Lung (tissue), 12 donors: ENCODE data around the gene C11orf52. TPM values are rescaled to one million over a fixed set of nuclear protein-coding genes. Genes with fewer than 3 reads are reported as not detected.
A peak's percentile ranks its signal among the peaks of the same experiment; 100 is the strongest.

Experiments
- ATAC-seq: fragments of 200-7000 bp; cut with Tn5 transposase; one replicate; pipeline ENCODE4 v1.9.1; 2020; ENCODE audit warnings: moderate number of reproducible peaks; ENCODE audit not compliant: insufficient read depth, low FRiP score
- DNase-seq, 3 donors: peaks; one replicate each; pipeline ENCODE4 v3.0.0-alpha.2; 2013 to 2017
- H3K27ac ChIP-seq, 2 donors: one replicate each; pipeline ENCODE4 v1.5.1; 2013; ENCODE audit warnings: mild to moderate bottlenecking in 2 of 2, moderate library complexity in 2 of 2, control low read depth in 1 of 2, inconsistent platforms in 1 of 2, low read depth in 1 of 2, low read length in 1 of 2
- H3K27me3 ChIP-seq, 3 donors: one replicate each; pipeline ENCODE4 v1.5.1; 2013; ENCODE audit warnings: low read length in 2 of 3; ENCODE audit not compliant: control insufficient read depth in 3 of 3, insufficient read depth in 3 of 3
- H3K36me3 ChIP-seq, 4 donors: one replicate each; pipeline ENCODE4 v1.5.1; 2013; ENCODE audit warnings: low read length in 4 of 4, mild to moderate bottlenecking in 1 of 4, moderate library complexity in 1 of 4; ENCODE audit not compliant: control insufficient read depth in 4 of 4, insufficient read depth in 4 of 4
- H3K4me1 ChIP-seq, 5 donors: one replicate each; pipeline ENCODE4 v1.5.1; 2013; ENCODE audit warnings: low read length in 5 of 5, mild to moderate bottlenecking in 2 of 5, moderate library complexity in 1 of 5; ENCODE audit not compliant: control insufficient read depth in 5 of 5, insufficient read depth in 5 of 5
- H3K4me3 ChIP-seq: one replicate; pipeline ENCODE4 v1.5.1; 2013; ENCODE audit warnings: mild to moderate bottlenecking, control low read depth, moderate library complexity
- H3K9ac ChIP-seq, 2 donors: one replicate each; pipeline ENCODE4 v1.5.1; 2013; ENCODE audit warnings: low read length in 2 of 2, control low read depth in 1 of 2; ENCODE audit not compliant: insufficient read depth in 1 of 2
- H3K9me3 ChIP-seq, 4 donors: one replicate each; pipeline ENCODE4 v1.5.1; 2013; ENCODE audit warnings: low read length in 3 of 4, mild to moderate bottlenecking in 1 of 4, moderate library complexity in 1 of 4; ENCODE audit not compliant: control insufficient read depth in 4 of 4, insufficient read depth in 3 of 4
- CTCF ChIP-seq: IDR thresholded peaks from 2 replicates; pipeline ENCODE4 v1.5.1; 2012; ENCODE audit warnings: mild to moderate bottlenecking; ENCODE audit errors: control extremely low read depth, extremely low read depth
- WGBS, 2 donors: extraction: QIAGEN DNeasy Blood & Tissue Kit; methylation state at CpG; one replicate each; pipeline ENCODE4 v1.1.7; 2013; 5-methylcytosine and 5-hydroxymethylcytosine counted together
- polyA plus RNA-seq, 2 donors: library from polyadenylated mRNA; stranded (reverse); fragments of 200-250 nt; gene quantifications; one replicate each; pipeline ENCODE4 v1.2.1, GENCODE V29; 2013
- total RNA-seq, 2 donors: library from RNA; depleted of rRNA in 1 of 2; stranded (reverse); fragments of >200 nt in 1 of 2; gene quantifications; one replicate each; pipeline ENCODE4 v1.2.1, GENCODE V29; 2014 to 2021
- donor health status: control.
- donor health status: control.
- donor health status: Bipolar disorder and iron deficiency.
- donor health status: healthy.
- donor health status: DM: yes; HTN: yes; CAD: no.

The C11orf52 gene
- total and polyA plus RNA-seq, 4 donors, result 11.1 to 20.4 (median 15.3) TPM

- Histone ChIP-seq H3K9ac (peak overlapping the region in 1 of 2 donors; percentile 71), H3K27ac (peak overlapping the region; percentile 52 to 88), H3K4me1 (peaks cover 0 to 32% (median 11%) of the 10 kb centered on the region in 5 donors), H3K9me3 (no peaks in the 10 kb centered on the region), H3K27me3 (no peaks in the 10 kb centered on the region), H3K4me3 (no peak overlapping the region), H3K36me3 (peaks cover 0 to 6% (median 0%) of the 10 kb centered on the region in 4 donors)
- 48 to 70% methylated on average over 4 of the region's 4 CpGs for WGBS, 2 donors
- peak; percentile 80 to 89 (median 87) for DNase-seq
- TF ChIP-seq CTCF, result no peak
- ATAC-seq, result no peak
Observed at GRCh38 chr11:111913997-111914396, 4.7 kb upstream of the C11orf52 start.

- no peak for ATAC-seq
Observed at GRCh38 chr11:111916768-111917167, 1.9 kb upstream of the C11orf52 start.

GRCh38 chr11:111917312-111917711 is 1.4 kb upstream of the C11orf52 start:
- WGBS, 2 donors, result 95% methylated on average over 2 of the region's 2 CpGs
- DNase-seq, result no peak
- ATAC-seq, result no peak
- Histone ChIP-seq H3K27me3 (no peaks in the 10 kb centered on the region), H3K4me3 (no peak overlapping the region), H3K36me3 (no peaks in the 10 kb centered on the region), H3K27ac (no peak overlapping the region), H3K9me3 (no peaks in the 10 kb centered on the region), H3K4me1 (peaks cover 0 to 20% (median 5%) of the 10 kb centered on the region in 5 donors), H3K9ac (no peak overlapping the region)
- TF ChIP-seq CTCF, result no peak

More at GRCh38 chr11:111916768-111917167, 1.9 kb upstream of the C11orf52 start:
- WGBS, 2 donors, result 94 to 96% methylated on average over 1 of the region's 1 CpG
- H3K9me3 ChIP-seq, result no peaks in the 10 kb centered on the region
- no peak overlapping the region for H3K27ac ChIP-seq
- no peak overlapping the region for H3K9ac ChIP-seq
- H3K36me3 ChIP-seq, result no peaks in the 10 kb centered on the region
- TF ChIP-seq CTCF, result no peak
- H3K27me3 ChIP-seq, result no peaks in the 10 kb centered on the region
- no peak for DNase-seq
- H3K4me3 ChIP-seq, result no peak overlapping the region
- peaks cover 0 to 23% (median 6%) of the 10 kb centered on the region in 5 donors for H3K4me1 ChIP-seq

- H3K9me3 ChIP-seq, result no peaks in the 10 kb centered on the region
- H3K27me3 ChIP-seq, result no peaks in the 10 kb centered on the region
- no peak overlapping the region for H3K9ac ChIP-seq
- no peaks in the 10 kb centered on the region for H3K36me3 ChIP-seq
- no peak overlapping the region for H3K4me3 ChIP-seq
- H3K27ac ChIP-seq, result no peak overlapping the region
- WGBS, 2 donors, result 92 to 93% methylated on average over 3 of the region's 3 CpGs
- H3K4me1 ChIP-seq, result peaks cover 0 to 25% (median 6%) of the 10 kb centered on the region in 5 donors
- DNase-seq (no peak), ATAC-seq (no peak)
- no peak for TF ChIP-seq CTCF
Observed at GRCh38 chr11:111917788-111918187, 925 bp upstream of the C11orf52 start.
